Upper lobe of left lung (tissue), 4 donors: ENCODE results near the gene HK1.

Experiments
- EP300 ChIP-seq, 4 donors: sonication (generic); formaldehyde crosslinking; IDR thresholded peaks; one replicate each; pipeline ENCODE4 v1.5.1; 2017; ENCODE audit warnings: antibody characterized with exemption in 4 of 4, control low read depth in 2 of 4
- POLR2A ChIP-seq, 4 donors: fragments of 450-650 bp; IDR thresholded peaks; one replicate each; pipeline ENCODE4 v1.5.1; 2016 to 2017; ENCODE audit warnings: antibody characterized with exemption in 4 of 4, mild to moderate bottlenecking in 2 of 4
- TF ChIP-seq, protein P1 (sequence below), 6 experiments: fragments of 450-650 bp in 4 of 6; fragments of 200-600 bp in 2 of 6; sonication (generic) in 2 of 6; IDR thresholded peaks; one replicate each; pipeline ENCODE4 v1.5.1; 2016 to 2019; ENCODE audit warnings: antibody characterized with exemption in 6 of 6

GRCh38 chr10:69331161-69331560, 52.9 kb downstream of the HK1 start:
- TF ChIP-seq, protein P1, sequence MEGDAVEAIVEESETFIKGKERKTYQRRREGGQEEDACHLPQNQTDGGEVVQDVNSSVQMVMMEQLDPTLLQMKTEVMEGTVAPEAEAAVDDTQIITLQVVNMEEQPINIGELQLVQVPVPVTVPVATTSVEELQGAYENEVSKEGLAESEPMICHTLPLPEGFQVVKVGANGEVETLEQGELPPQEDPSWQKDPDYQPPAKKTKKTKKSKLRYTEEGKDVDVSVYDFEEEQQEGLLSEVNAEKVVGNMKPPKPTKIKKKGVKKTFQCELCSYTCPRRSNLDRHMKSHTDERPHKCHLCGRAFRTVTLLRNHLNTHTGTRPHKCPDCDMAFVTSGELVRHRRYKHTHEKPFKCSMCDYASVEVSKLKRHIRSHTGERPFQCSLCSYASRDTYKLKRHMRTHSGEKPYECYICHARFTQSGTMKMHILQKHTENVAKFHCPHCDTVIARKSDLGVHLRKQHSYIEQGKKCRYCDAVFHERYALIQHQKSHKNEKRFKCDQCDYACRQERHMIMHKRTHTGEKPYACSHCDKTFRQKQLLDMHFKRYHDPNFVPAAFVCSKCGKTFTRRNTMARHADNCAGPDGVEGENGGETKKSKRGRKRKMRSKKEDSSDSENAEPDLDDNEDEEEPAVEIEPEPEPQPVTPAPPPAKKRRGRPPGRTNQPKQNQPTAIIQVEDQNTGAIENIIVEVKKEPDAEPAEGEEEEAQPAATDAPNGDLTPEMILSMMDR (IDR thresholded peaks at IDR 0.05) = no peak
- TF ChIP-seq EP300 (IDR thresholded peaks at IDR 0.05) (no peak), POLR2A (IDR thresholded peaks at IDR 0.05) (no peak)
